ENCODE results near the gene CPEB4. TPM values are rescaled to one million over a fixed set of nuclear protein-coding genes. Genes with fewer than 3 reads are reported as not detected.
A peak's percentile ranks its signal among the peaks of the same experiment; 100 is the strongest.

The CPEB4 gene
- total and polyA plus RNA-seq, 9 of the 15 experiments (the other 6 are each of a cell fraction or from before 2014, with no cell fraction given): 7.4 to 21.3 (median 12.4) TPM

GRCh38 chr5:173839117-173839713, 48.9 kb upstream of the CPEB4 start (continued):
- peak; percentile 93 for TF ChIP-seq ZBTB17 (CRISPR knock-in tag; IDR thresholded peaks at IDR 0.05)
- TF ChIP-seq ZNF699 (CRISPR knock-in tag; IDR thresholded peaks at IDR 0.05; ENCODE audit: insufficient replicate concordance): no peak
- no peak for TF ChIP-seq MBD1 (CRISPR knock-in tag; IDR thresholded peaks at IDR 0.05)
- no peak for TF ChIP-seq SLC30A9 (CRISPR knock-in tag; IDR thresholded peaks at IDR 0.05)
- peak; percentile 99 for TF ChIP-seq SMARCE1 (IDR thresholded peaks at IDR 0.05)
- TF ChIP-seq SIN3A (IDR thresholded peaks at IDR 0.05; ENCODE audit: borderline replicate concordance in 2 of 2, control insufficient read depth in 1 of 2, low read depth in 2 of 2, low read length in 2 of 2): no peak
- 0 out of 2 replicates have a peak, but pooled peaks have one; percentile 31 for TF ChIP-seq RB1 (IDR thresholded peaks at IDR 0.05; ENCODE audit: low read depth)
- no peak for TF ChIP-seq PREB (CRISPR knock-in tag; IDR thresholded peaks at IDR 0.05)
- no peak for TF ChIP-seq BCL6 (CRISPR knock-in tag; IDR thresholded peaks at IDR 0.05)
- no peak for TF ChIP-seq ATF1 (CRISPR knock-in tag; IDR thresholded peaks at IDR 0.05)
- peak; percentile 80 for TF ChIP-seq ATF1 (tag; IDR thresholded peaks at IDR 0.05)
- 0 out of 2 replicates have a peak, but pooled peaks have one; percentile 21 for TF ChIP-seq FOXP4 (CRISPR knock-in tag; IDR thresholded peaks at IDR 0.05; ENCODE audit: borderline replicate concordance)
- TF ChIP-seq MAX (CRISPR knock-in tag; IDR thresholded peaks at IDR 0.05): 0 out of 2 replicates have a peak, but pooled peaks have one; percentile 39
